LoVo (cell line): ENCODE results near the gene MAEA.
A peak's percentile ranks its signal among the peaks of the same experiment; 100 is the strongest.
"Not testable (repeated sequence)": the region's sequence is repeated elsewhere in the genome, so short reads cannot be mapped to it uniquely, and the experiment has no call there.

Source experiments
- DNase-seq: peaks from one replicate; pipeline ENCODE4 v3.0.0-alpha.2; 2016; ENCODE audit warnings: low spot score

MAEA gene

DNA sequence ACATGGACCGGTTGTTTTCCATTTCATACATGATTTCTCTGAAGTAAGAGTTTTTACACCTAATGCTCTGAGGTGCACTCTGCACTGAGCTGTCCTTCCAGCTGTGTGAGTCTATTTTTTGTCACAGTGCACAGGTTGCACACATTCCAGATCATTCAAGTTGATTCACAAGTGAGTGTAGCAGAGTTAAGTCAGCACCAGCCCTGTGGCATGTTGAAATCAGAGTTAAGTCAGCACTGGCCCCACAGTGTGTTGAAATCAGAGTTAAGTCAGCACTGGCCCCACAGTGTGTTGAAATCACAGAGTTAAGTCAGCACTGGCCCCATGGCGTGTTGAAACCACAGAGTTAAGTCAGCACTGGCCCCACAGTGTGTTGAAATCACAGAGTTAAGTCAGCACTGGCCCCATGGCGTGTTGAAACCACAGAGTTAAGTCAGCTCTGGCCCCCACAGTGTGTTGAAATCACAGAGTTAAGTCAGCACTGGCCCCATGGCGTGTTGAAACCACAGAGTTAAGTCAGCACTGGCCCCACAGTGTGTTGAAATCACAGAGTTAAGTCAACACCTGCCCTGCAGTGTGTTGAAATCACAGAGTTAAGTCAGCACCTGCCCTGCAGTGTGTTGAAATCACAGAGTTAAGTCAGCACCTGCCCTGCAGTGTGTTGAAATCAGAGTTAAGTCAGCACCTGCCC, 45.6 kb downstream of the MAEA start:
- DNase-seq, result not testable (repeated sequence)

DNA sequence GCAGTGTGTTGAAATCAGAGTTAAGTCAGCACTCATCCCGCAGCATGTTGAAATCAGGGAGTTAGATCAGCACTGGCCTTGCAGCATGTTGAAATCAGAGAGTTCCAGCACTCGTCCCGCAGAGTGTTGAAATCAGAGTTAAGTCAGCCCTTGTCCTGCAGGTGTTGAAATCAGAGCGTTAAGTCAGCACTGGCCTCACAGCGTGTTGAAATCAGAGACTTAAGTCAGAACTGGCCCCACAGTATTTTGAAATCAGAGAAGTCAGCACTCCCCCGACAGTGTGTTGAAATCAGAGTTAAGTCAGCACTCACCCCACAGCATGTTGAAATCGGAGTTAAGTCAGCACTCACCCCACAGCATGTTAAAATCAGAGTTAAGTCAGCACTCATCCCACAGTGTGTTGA, 46.4 kb downstream of the MAEA start:
- DNase-seq, result no peak

DNA sequence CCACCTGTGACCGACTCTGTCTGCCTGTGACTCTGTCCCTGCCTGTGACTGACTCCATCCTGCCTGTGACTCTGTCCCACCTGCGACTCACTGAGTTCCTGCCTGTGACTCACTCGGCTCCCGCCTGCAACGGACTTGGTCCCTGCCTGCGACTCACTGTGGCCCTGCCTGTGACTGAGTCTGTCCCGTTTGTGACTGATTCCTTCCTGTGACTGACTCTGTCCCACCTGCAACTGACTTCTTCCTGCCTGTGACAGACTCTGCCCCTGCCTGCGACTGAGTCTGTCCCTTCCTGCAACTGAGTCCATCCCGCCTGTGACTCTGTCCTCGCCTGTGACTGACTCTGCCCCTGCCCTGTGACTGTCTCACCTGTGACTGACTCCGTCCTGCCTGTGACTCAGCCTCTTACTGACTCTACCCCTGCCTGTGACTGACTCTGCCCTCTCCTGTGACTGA, 47.7 kb downstream of the MAEA start:
- DNase-seq, result peak; percentile 59

DNA sequence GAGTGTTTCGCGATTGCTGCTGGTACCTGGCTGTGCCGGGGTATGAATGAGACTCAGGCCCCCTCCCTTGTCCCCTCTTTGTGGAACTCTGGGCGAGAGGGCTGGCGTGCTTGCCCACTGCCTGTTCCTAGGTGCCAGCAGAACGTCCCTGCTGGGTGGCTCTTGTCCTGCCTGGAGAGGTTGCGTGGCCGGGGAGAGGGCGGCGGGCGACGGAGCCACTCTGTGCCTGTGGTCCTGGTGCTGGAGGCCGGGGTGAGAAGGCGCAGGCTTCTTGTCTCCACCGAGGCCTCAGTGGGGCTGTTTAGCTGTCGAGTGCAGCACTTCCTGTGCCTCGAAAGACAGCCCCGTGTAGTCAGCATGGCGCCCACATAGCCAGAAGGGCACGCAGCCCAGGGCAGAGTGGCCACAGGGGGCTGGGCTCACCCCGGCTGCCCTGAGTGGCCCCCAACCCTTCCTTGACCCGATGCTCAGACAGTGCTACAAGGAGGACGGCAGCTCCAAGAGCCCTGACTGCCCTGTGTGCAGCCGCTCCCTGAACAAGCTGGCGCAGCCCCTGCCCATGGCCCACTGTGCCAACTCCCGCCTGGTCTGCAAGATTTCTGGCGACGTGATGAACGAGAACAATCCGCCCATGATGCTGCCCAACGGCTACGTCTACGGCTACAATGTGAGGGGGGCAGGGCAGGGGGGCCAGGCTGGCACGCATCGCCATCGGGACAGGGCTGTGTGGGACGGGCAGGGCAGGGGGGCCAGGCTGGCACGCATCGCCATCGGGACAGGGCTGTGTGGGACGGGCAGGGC, 48.5 kb downstream of the MAEA start:
- DNase-seq, result no peak

DNA sequence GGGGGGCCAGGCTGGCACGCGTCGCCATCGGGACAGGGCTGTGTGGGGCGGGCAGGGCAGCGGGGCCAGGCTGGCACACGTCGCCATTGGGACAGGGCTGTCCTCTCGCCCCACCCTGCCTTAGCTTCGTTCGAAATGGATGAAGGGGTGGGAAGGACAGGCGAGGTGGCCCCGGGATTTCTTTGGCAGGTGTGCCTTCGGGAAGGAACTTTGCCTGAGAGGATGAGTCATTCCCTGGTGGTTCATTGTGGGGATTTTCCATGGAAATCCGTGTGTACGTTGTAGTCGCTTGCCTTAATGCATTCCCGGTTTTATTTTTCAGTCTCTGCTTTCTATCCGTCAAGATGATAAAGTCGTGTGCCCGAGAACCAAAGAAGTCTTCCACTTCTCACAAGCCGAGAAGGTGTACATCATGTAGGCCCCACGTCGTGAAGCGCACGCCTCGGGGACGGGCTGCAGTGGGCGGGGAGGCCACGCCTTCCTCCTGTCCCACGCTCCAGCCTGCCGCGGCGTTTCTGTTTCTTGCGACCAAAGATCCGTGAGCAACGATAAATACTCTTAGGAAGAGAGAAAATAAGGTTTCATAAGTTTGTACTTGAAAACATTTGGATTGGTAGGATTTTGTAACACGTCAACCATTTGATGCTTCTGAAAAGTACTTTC, 49.2 kb downstream of the MAEA start:
- no peak for DNase-seq

DNA sequence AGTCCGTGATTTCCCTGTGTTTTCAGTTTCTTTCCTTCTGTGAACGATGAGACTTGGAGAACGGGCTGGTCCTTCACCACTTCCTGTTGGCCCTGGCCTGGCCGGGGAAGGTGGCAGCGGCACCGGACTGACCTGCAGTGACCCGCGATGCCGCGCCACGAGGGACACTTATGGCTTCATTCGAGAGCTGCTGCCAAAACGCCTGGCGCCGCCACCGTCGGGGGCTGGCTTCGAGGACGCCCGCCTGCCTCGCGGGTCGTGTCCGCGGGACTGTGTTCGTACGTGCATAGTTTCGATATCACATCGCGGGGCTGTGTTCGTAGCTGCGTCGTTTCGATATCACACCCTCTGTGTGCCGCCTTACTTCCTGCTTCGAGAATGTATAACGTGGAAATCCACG, 49.8 kb downstream of the MAEA start:
- DNase-seq, result no peak

DNA sequence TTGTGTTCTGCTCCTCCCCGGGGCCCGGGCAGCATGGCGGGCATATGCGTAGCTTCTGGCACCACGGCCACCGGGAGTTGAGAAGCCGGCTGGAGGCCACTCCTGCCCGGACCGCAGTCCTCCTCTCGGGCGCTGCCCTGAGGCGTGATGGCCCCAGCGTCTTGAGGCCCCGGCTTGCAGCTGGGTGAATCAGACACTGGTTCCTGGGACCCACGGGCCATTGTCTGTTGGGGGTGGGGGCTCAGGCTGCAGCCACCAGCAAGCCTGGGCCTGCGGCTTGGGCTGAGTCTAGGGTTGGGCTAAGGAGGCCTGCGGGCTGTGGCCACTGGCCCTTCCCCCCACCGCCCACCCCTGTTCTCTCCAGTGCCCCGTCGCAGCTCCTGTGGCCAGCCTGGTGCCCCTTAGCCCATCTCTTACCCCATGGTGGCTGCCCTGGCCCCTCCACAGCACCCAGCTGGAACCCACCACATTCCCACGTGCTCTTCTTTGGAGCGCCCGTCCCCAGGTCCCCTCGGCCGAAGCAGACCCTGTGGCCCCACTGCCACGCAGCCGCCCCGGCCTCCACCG, 50.6 kb downstream of the MAEA start:
- no peak for DNase-seq

DNA sequence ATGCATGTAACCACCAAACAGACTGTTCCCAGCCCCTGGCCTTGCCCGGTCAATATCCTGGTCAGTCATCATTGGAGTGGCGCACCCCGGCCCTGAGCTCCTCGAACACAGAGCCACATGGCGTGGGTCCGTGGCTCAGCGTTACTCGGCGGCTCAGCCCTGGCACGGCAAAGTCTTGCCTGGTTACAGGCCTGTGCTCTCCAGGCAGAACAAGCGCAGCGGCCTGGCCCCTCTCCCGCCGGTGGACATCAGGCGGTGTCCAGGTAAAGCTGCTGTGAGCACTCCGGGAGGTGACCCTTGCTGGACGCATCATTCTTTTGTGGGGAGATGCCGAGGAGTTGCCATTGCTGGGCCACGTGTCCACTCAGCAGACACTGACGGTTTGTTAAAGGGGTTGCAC, 51.2 kb downstream of the MAEA start:
- no peak for DNase-seq

DNA sequence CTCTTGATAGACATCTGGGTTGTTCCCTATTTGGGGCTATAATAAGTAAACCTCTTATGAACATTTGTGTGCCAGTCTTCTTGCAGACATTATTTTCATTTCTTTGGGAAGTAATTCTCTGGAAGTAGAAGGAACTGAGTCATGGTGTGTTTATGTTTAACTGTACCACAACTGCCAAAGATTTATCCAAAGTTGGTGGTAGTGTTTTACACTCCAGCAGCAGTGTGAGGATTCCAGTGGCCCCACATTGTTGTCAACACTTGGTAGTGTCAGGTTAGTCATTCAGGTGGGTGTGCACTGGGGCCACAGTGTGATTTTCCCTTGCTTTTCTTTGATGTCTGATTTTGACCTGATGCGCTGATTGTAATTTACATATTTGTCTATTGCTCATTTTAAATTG, 52.3 kb downstream of the MAEA start:
- DNase-seq, result no peak

DNA sequence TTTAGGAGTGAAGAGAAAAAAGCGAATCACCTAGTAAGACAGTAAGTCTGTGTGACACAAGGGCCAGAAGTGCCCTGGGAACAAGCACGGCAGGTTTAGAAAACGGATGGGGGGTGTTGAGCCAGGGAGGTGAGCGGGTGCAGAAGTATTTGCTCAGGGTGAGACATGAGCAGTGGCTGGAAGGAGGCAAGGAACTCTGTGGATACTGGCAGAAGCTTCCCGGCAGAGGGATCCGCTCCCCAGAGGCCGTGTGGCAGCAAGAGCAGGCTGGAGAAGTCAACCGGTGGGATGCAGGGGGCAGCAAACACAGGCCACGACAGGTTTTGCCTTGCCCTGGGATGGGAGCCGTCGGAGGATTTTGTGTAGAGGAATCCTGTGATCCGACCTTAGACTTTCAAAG, 55.0 kb downstream of the MAEA start:
- DNase-seq, result no peak

DNA sequence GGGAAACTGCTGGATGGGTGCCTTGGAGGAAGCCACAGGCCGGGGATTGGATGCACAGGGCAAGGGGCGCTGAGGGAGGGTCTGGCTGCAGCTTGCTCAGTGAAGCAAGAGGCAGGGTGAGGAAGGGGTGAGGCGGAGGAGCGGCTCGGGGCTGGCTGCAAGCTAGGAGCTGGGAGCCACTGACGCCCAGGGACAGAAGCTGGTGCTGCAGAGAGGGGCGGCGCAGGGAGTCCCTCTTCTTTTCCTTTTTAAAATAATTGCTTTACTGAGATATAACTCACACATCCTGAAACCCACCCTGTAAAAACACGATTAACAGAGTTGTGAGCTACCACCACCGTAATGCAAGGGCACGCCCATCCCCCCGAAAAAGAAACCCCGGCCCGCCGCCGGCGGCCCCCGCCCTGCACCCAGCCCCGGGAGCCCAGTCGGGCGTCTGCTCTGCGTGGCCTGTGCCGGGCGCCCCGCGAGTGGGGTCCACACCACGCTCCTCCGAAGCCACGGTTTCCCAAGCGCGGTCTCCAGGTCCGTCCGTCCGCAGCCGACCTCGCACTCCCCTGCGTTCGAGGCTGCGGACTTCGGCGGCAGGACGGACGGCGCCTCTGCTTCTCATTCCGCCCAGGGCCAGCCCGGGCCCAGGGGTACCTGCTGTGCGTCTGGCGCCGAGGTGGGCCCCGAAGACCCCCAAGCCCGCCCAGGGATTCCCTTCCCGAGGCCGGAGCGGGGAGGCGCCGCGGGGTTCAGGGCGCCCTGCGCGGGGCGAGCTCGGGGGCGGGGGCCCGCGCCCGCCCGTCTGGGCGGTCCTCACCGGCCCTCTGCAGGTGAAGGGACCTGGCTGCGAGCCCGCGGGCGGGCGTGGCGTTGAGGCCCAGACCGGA, 56.5 kb downstream of the MAEA start:
- peak; percentile 12 for DNase-seq

DNA sequence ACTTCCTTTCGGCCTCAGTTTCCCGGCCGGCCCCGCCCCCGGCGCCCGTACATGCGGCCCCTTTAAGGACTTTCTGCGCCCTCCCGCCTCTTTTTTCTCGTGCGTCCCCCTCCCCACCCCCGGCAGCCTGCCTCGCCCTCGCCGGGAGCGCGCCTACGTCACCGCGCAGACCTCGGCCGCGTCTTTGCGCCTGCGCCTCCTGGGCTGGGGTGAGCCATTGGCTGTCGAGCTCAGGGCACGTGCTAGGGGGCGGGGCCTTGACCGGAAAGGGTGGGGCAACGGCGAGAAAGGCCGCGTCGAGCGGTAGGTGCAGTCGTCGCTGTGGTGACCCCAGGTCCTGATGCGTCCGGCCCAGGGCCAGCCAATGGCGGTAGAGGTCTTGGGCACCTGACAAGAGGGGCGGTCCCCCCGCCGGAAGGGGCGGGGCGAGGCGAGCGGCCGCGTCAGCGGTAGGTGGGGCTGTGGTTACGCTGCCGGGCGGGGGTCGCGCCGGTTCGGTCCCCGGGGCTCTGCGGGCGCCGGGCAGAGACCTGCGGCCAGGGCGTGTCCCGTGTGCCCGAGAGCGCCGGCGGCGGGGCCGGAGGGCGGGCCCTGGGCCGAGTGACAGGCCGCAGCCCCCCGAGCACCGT, 57.2 kb downstream of the MAEA start, which contains the start of gene UVSSA:
Gene UVSSA, plus strand, starts transcription at position 428 of the 629 bp plus-strand sequence. CDS start 884 bp downstream, outside the sequence.
- peak; percentile 99 for DNase-seq

DNA sequence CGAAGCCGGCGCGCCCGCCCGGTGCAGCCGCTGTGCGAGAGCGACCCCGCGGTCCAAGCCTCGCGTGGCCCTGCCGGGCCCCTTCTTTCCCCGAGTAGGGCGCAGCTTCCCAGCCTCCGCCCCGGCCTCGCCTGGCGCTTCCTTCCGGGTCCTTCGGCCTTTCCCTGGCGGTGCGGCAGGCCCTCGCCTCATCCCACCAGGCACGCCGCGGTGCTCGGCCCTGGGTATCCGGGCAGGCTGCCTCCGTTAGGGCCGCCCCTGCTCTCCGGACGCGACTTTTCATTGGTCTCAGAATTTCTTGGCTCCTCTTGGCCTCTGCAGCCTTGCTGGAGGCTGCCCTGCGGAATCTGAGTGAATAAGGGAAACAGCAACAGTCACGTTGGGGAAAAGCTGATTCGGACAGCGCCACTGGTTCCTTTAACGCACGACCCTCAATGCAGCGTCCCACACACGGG, 57.7 kb downstream of the MAEA start:
- DNase-seq, result peak; percentile 54

DNA sequence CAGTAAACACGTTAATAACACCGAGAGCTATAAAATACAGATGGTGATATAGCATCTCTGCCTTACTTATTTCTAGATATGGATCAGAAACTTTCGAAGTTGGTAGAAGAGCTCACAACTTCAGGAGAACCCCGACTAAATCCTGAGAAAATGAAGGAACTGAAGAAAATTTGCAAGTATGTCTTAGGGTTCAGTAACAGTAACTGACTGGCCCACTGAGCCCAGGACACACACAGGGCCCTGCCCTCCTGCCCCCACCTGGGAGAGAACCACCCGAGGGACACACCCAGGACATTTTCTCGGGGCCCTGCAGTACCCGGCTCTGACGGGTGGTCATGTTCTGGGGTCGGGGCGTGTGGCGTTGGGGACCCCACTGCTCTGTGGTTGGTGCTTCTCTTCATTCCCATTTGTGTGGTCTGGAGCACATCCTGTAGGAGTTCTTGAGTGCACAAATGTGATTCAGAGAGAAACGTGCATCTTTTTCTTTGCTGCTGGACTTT, 58.4 kb downstream of the MAEA start:
- DNase-seq, result no peak

DNA sequence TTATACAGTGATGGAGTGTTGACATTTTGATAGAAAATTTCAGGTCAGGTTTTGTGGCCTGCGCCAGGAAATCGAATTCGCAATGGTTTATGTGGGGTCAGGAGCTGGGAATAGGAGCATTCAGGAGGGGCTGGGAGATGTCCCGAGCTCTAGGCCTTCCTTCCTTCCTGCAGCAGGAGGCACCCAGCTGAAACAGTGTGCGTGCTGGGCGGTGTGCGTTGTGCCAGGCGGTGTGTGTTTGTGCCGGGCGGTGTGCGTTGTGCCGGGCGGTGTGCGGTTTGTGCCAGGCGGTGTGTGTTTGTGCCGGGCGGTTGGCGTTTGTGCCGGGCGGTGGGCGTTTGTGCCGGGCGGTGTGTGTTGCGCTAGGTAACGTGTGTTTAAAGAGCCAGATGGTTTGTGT, 59.1 kb downstream of the MAEA start:
- DNase-seq, result no peak

DNA sequence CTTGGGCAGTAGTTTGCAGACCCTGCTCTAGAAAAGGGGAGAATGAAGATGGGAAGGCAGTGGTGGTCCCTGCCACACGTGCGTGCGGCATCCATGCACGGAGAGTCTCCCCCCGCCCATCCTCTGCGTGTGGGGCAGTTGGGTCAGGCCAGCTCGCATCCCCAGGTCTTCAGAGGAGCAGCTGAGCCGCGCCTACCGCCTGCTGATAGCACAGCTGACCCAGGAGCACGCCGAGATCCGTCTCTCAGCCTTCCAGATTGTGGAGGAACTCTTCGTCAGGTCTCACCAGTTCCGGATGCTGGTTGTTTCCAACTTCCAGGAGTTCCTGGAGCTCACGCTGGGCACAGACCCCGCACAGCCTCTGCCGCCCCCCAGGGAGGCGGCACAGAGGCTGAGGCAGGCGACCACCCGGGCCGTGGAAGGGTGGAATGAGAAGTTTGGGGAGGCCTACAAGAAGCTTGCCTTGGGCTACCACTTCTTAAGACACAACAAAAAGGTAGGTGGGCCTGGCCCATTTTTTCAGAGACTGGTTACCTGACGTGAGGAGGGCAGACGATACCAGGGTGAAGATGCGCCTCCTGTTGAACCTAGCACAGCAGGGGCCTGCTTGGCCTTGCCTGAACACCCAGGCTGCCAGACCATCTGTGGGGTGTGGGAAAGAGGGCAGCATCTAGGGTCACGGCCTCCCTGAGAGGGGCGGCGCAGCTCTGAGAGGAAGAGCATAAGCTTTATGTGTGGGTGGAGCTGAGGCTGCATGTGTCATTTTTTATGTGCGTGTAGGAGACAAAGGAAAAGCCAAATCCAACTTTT, 59.9 kb downstream of the MAEA start:
- DNase-seq, result no peak

DNA sequence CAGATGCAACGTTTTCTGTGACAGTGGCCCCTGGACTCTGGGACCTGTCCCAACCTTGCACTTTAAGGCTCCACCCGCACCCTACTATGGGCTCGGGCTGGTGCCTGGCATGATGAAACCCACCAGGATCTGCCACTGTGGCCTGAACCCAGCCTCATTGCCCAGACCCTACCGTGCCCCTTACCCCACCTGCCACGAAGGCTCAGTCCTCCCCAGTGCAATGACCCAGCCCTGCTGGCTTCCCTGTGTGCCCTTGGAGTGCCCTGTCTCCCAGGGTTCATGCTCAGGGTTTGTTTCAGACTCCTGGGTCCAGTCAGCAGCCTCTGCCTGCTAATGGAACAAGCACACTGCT, 60.5 kb downstream of the MAEA start:
- DNase-seq, result no peak

DNA sequence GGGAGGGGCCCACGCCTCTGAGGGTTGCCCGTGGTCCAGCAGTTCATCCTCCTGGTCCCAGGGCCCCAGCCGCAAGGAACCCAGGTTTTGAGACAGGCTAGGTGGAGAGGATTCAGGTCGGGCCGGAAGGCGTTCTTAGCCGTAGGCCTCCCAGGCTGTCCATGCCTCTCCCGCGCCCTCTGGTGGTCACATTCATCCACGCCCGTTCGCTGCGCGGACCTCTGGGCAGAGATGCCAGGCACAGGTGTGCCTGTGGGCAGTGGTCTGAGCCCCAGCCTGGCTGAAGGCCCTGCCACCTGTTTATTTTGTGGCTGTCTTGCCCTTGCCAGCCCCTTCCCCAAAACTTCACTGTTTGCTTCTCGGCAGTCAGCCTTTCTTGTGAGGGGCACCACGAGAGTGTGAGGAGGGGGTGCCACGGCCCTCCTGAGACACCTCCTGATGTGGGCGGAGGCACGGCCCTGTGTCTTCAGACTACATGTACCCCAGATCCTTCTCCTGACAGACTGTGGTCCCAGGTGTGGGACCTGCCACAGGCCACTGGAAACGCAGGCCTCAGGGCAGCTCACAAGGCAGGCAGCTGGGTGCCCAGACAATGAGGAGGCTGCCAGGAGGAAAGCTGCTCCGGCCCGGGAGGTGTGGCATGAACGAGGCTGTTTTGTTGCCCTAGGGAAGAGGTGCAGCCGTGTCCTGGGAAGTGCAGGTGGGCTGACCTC, 62.3 kb downstream of the MAEA start:
- peak; percentile 66 for DNase-seq

DNA sequence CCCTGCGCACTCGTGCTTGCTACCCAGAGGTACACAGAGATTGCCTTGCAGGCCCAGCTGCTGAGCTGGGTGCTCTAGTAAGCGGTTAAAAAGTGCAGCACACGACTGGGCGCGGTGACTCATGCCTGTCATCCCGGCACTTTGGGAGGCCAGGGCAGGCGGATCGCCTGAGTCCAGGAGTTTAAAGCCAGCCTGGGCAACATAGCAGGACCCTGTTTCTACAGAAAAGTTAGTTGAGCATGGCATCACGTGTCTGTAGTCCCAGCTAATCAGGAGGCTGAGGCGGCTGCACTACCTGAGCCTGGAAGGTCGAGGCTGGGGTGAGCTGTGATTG, 62.8 kb downstream of the MAEA start:
- DNase-seq, result no peak
